ENCODE measurements around the gene ZNF428. TPM values are rescaled to one million over a fixed set of nuclear protein-coding genes. Genes with fewer than 3 reads are reported as not detected.

Gene ZNF428, protein sequence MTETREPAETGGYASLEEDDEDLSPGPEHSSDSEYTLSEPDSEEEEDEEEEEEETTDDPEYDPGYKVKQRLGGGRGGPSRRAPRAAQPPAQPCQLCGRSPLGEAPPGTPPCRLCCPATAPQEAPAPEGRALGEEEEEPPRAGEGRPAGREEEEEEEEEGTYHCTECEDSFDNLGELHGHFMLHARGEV
- total RNA-seq, result 114 and 117 TPM in 2 replicates
- long read RNA-seq, partial matches to known transcripts, result 0 of 1 reads
- long read RNA-seq, other reads (novel, unspliced or antisense), result 1 of 1 reads

DNA sequence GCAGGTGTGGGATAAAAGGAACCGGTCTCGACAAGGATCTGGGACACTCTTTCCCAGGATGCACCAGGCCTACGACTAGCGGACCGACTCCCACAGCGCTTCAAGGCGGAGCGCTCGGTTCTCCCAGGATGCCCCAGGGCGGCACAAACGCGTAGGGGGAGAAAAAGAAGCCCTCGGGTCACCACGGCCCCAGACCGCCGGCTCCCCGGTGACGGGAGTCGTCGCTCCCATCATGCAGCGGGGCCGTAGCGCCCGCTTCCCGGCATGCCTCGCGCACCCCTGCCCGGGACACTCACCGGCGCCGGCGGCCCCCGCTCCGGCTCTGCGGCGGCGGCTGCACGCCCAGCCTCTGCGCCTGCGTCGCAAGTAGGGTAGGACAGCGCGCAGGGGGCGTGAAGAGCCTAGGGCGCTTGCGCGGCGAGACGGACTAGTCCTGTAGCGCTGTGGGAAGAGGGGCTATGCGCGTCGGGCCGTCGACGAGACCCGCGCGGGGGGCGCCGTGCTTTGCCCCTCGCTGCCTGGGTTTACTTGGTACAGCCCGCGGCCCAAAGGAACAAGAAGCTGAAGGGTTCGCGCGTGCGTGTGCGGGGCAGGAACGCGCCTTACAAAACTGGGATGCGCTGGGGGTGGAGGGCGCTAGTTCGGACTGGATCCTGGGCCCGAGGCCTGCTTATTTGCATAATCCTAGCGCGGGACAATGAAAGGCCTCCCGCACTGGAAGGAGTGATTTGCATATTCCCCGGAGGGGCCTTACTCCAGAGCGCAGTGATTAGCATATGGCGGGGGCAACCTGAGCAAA lies at the start of gene ZNF428:
ZNF428 (minus strand) TSS at position 368 of the 799 bp plus-strand sequence. CDS start 5,325 bp downstream, outside the sequence.
- Mint-ChIP-seq H3K27me3 (ENCODE audit: low read depth) (peaks cover 13% of the 10 kb centered on the region), H3K27ac (ENCODE audit: unreplicated experiment) (peak within 1 kb of the TSS; percentile 100), H3K4me1 (peaks cover 46% of the 10 kb centered on the region), H3K36me3 (ENCODE audit: low read depth) (peaks cover 20% of the 10 kb centered on the region), H3K9me3 (peaks cover 3% of the 10 kb centered on the region), H3K4me3 (peak within 1 kb of the TSS; percentile 95)
- DNase-seq (ENCODE audit: low read depth, low spot score), result peak; percentile 90
- TF ChIP-seq, protein P1, sequence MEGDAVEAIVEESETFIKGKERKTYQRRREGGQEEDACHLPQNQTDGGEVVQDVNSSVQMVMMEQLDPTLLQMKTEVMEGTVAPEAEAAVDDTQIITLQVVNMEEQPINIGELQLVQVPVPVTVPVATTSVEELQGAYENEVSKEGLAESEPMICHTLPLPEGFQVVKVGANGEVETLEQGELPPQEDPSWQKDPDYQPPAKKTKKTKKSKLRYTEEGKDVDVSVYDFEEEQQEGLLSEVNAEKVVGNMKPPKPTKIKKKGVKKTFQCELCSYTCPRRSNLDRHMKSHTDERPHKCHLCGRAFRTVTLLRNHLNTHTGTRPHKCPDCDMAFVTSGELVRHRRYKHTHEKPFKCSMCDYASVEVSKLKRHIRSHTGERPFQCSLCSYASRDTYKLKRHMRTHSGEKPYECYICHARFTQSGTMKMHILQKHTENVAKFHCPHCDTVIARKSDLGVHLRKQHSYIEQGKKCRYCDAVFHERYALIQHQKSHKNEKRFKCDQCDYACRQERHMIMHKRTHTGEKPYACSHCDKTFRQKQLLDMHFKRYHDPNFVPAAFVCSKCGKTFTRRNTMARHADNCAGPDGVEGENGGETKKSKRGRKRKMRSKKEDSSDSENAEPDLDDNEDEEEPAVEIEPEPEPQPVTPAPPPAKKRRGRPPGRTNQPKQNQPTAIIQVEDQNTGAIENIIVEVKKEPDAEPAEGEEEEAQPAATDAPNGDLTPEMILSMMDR (conservative IDR thresholded peaks at IDR 0.05), result no peak

DNA sequence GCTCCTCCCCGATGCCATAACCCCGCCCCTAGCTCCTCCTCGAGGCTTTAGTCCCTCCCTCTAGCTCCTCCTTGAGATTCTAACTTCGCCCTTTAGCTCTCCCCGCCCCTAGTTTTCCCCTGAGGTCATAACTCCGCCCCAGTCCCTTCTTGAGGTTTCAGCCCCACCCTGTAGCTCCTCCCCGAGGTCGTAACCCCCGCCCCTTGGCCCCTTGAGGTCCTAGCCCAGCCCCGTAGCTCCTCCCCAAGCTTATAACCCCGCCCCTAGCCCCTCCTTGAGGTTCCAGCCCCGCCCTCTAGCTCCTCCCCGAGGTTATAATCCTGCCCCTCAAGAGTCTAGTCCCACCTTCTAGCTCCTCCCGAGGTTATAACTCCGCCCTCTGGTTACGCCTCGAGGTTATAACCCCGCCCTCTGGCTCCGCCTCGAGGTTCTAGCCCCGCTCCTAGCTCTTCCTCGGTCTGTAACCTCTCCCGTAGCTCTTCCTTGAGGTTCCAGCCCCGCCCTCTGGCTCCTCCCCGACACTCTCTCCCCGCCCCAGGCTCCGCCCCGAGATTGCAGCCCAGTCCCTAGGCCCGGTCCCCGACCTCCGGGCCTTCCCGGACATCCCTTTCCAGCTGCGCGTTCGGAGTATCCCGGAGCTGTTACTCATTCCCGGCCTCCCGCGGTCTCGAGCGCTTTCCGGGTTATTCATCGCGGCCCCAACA lies 49.1 kb upstream of the ZNF428 start:
- Mint-ChIP-seq H3K27ac (ENCODE audit: unreplicated experiment) (peak overlapping the region; percentile 8), H3K9me3 (no peaks in the 10 kb centered on the region)

DNA sequence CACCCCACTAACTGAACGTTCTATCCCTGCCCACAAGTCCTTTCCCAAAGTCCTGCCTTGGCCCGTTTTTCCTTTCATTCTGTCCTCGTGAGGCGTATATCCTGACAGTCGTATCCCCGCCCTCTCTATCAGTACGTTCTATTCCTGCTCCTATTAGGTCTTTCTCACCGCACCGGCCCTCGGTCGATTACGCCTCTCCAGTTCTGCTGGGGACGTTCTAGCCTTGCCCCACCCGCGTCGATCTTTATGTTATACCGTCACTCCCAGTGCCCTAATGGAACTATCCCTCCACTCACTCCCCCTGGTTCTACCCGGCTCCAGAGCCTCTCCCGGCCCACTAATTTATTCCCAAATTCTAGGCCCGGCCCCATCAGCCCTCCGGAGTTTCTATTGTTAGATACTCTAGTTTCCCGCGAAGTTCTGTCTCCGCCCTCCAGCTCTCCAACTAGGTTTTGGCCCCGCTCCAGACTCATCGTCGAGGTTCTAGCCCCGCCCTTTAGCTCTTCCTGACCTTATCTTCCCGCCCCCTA lies 48.5 kb upstream of the ZNF428 start:
- H3K9me3 Mint-ChIP-seq, result no peaks in the 10 kb centered on the region
- H3K27me3 Mint-ChIP-seq (ENCODE audit: low read depth), result peaks cover 44% of the 10 kb centered on the region
- no peak for DNase-seq (ENCODE audit: low read depth, low spot score)
- H3K27ac Mint-ChIP-seq (ENCODE audit: unreplicated experiment), result peak overlapping the region; percentile 98
- H3K4me1 Mint-ChIP-seq, result peaks cover 33% of the 10 kb centered on the region
- peak overlapping the region; percentile 94 for H3K4me3 Mint-ChIP-seq
- H3K36me3 Mint-ChIP-seq (ENCODE audit: low read depth), result peaks cover 16% of the 10 kb centered on the region
- TF ChIP-seq, protein P1 (conservative IDR thresholded peaks at IDR 0.05), result no peak

More for the DNA sequence above, 49.1 kb upstream of the ZNF428 start:
- TF ChIP-seq, protein P1 (conservative IDR thresholded peaks at IDR 0.05), result no peak
- Mint-ChIP-seq H3K4me3 (peak overlapping the region; percentile 94), H3K4me1 (peaks cover 33% of the 10 kb centered on the region), H3K36me3 (ENCODE audit: low read depth) (peaks cover 16% of the 10 kb centered on the region), H3K27me3 (ENCODE audit: low read depth) (peaks cover 47% of the 10 kb centered on the region)
- DNase-seq (ENCODE audit: low read depth, low spot score), result peak; percentile 97

DNA sequence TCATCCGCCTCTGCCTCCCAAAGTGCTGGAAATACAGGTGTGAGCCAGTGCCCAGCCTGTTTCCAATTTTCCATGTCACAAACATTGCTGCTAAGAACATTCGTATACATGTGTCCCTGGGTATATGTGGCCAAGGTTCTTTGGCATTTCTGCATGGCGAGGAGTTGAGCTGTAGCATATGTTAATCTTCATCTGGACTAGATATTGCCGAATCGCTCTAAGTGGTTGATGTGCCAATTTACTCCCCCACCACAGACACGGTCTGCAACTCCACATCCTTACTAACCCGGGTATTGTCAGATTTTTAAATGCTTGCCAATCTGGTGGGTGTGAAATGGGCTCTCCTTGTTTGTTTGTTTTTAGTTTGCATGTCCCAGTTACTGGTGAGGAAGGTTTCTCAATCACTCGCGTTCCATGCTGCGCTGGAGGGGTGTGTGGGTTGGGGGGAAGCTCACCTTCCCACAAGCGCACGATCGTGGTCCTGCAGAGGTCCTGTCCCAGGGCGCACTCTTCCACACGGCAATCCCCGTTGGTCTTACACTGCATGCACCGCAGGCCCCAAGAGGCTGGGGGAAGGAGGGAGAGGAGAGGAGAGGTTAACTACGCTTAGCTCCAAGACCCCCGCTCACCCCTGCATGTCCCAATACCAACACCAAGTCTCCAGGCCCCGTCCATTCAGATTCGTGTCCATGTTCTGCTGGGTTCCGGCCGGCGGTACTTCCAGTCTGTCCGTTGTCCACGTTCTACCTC lies 47.9 kb upstream of the ZNF428 start:
- DNase-seq (ENCODE audit: low read depth, low spot score), result no peak
- Mint-ChIP-seq H3K9me3 (peaks cover 2% of the 10 kb centered on the region), H3K27me3 (ENCODE audit: low read depth) (peaks cover 41% of the 10 kb centered on the region), H3K36me3 (ENCODE audit: low read depth) (peaks cover 20% of the 10 kb centered on the region), H3K27ac (ENCODE audit: unreplicated experiment) (peak overlapping the region; percentile 98), H3K4me1 (peaks cover 37% of the 10 kb centered on the region), H3K4me3 (peak overlapping the region; percentile 94)
- TF ChIP-seq, protein P1 (conservative IDR thresholded peaks at IDR 0.05), result no peak
